Esophagus muscularis mucosa (tissue), 4 donors: Measurements from ENCODE around the gene ST3GAL5. TPM values are rescaled to one million over a fixed set of nuclear protein-coding genes. Genes with fewer than 3 reads are reported as not detected.
A peak's percentile ranks its signal among the peaks of the same experiment; 100 is the strongest.
"Not testable (repeated sequence)": the region's sequence is repeated elsewhere in the genome, so short reads cannot be mapped to it uniquely, and the experiment has no call there.

Source experiments
- DNase-seq: peaks from one replicate; pipeline ENCODE4 v3.0.0-alpha.2; 2017; ENCODE audit errors: extremely low spot score
- H3K27ac ChIP-seq, 4 donors: fragments of 200-600 bp; sonication (generic); replicated peaks in 1 of 4; 1 replicate in 3 of 4; 2 replicates in 1 of 4; pipeline ENCODE4 v1.5.1; 2016 to 2019; ENCODE audit warnings: mild to moderate bottlenecking in 1 of 4
- H3K27me3 ChIP-seq, 4 donors: fragments of 200-600 bp; sonication (generic); one replicate each; pipeline versions ENCODE4 v1.5.1 to v1.6.0; 2016 to 2019
- H3K36me3 ChIP-seq, 4 donors: fragments of 200-600 bp; sonication (generic); one replicate each; pipeline ENCODE4 v1.5.1; 2016 to 2019
- H3K4me1 ChIP-seq, 4 donors: fragments of 200-600 bp; sonication (generic); one replicate each; pipeline ENCODE4 v1.5.1; 2016 to 2019
- H3K4me3 ChIP-seq, 4 donors: fragments of 200-600 bp; sonication (generic); 1 replicate in 2 of 4; 2 replicates in 2 of 4; pipeline ENCODE4 v1.5.1; 2016 to 2019; ENCODE audit warnings: mild to moderate bottlenecking in 4 of 4, moderate library complexity in 1 of 4
- H3K9me3 ChIP-seq, 4 donors: fragments of 200-600 bp; sonication (generic); 1 replicate in 3 of 4; 2 replicates in 1 of 4; pipeline ENCODE4 v1.5.1; 2016 to 2019
- CTCF ChIP-seq, 3 experiments: fragments of 200-600 bp in 2 of 3; fragments of 450-650 bp in 1 of 3; sonication (generic) in 2 of 3; IDR thresholded peaks; one replicate each; pipeline ENCODE4 v1.5.1; 2017 to 2019; ENCODE audit warnings: antibody characterized with exemption in 3 of 3, mild to moderate bottlenecking in 2 of 3, moderate library complexity in 1 of 3
- EP300 ChIP-seq: sonication (generic); formaldehyde crosslinking; IDR thresholded peaks from one replicate; pipeline ENCODE4 v1.6.1; 2017; ENCODE audit warnings: antibody characterized with exemption
- POLR2A ChIP-seq: fragments of 450-650 bp; IDR thresholded peaks from one replicate; pipeline ENCODE4 v1.6.1; 2017; ENCODE audit warnings: antibody characterized with exemption, moderate library complexity, mild to moderate bottlenecking, low read depth
- POLR2AphosphoS5 ChIP-seq, 2 donors: sonication (generic); formaldehyde crosslinking; IDR thresholded peaks; one replicate each; pipeline ENCODE4 v1.6.1; 2017; ENCODE audit warnings: antibody characterized with exemption in 2 of 2
- WGBS: methylation state at CpG from one replicate; pipeline ENCODE4 v1.1.5; 2018; 5-methylcytosine and 5-hydroxymethylcytosine counted together
- intact Hi-C: fragments of 100-400 bp; cut with DNase I; formaldehyde crosslinking; loops from one replicate; pipeline ENCODE4 v1.15.1; 2023
- total RNA-seq, 4 donors: library from RNA; depleted of rRNA; stranded (reverse); fragments of >200 nt; gene quantifications; one replicate each; pipeline versions ENCODE4 v1.1.0 to v1.2.1, GENCODE V29; 2016

Gene ST3GAL5
- total RNA-seq, 4 donors from 2014 or later: 11.3 to 21.6 (median 19.4) TPM

GRCh38 chr2:85831735-85832134 is 57.1 kb downstream of the ST3GAL5 start:
- H3K36me3 ChIP-seq: no peaks in the 10 kb centered on the region
- peaks cover 7 to 13% (median 9%) of the 10 kb centered on the region in 4 donors for H3K4me1 ChIP-seq
- TF ChIP-seq EP300: no peak
- no peak for TF ChIP-seq POLR2A
- no peak for TF ChIP-seq CTCF (IDR thresholded peaks at IDR 0.05)
- TF ChIP-seq POLR2AphosphoS5 (IDR thresholded peaks at IDR 0.05): no peak
- DNase-seq: peak; percentile 14
- no peaks in the 10 kb centered on the region for H3K27me3 ChIP-seq
- no peaks in the 10 kb centered on the region for H3K9me3 ChIP-seq
- 93% methylated on average over 2 of the region's 2 CpGs for WGBS
- no peak overlapping the region for H3K4me3 ChIP-seq
- intact Hi-C loops: loop anchor here (2.0 kb wide), 1 partner anchor 241 kb away; no protein-coding TSS in a partner anchor
- H3K27ac ChIP-seq: no peak overlapping the region

GRCh38 chr2:85830645-85831044 is 58.1 kb downstream of the ST3GAL5 start:
- no peaks in the 10 kb centered on the region for H3K36me3 ChIP-seq
- no peak for TF ChIP-seq POLR2A
- H3K4me3 ChIP-seq: no peak overlapping the region
- H3K27ac ChIP-seq: no peak overlapping the region
- 40% methylated on average over 1 of the region's 1 CpG for WGBS
- no peaks in the 10 kb centered on the region for H3K27me3 ChIP-seq
- peaks cover 7 to 13% (median 9%) of the 10 kb centered on the region in 4 donors for H3K4me1 ChIP-seq
- intact Hi-C loops: loop anchor here (2.0 kb wide), 1 partner anchor 242 kb away; no protein-coding TSS in a partner anchor
- no peaks in the 10 kb centered on the region for H3K9me3 ChIP-seq
- DNase-seq: peak; percentile 4

GRCh38 chr2:85829394-85829793 is 59.4 kb downstream of the ST3GAL5 start:
- not testable (repeated sequence) for H3K27me3 ChIP-seq, DNase-seq, H3K4me3 ChIP-seq, H3K9me3 ChIP-seq, H3K27ac ChIP-seq, H3K36me3 ChIP-seq
- intact Hi-C loops: loop anchor here (5.0 kb wide), 1 partner anchor 58 kb away; the partner anchor contains the start of gene ST3GAL5
- WGBS: 89% methylated on average over 4 of the region's 4 CpGs
- H3K4me1 ChIP-seq: peaks cover 7 to 13% (median 9%) of the 10 kb centered on the region in 4 donors

GRCh38 chr2:85828725-85829124 is 60.1 kb downstream of the ST3GAL5 start:
- intact Hi-C loops: loop anchor here (5.0 kb wide), 1 partner anchor 59 kb away; the partner anchor contains the start of gene ST3GAL5

GRCh38 chr2:85827879-85828569 is 60.8 kb downstream of the ST3GAL5 start:
- peak overlapping the region in 3 of 4 donors; percentile 14 to 24 (median 20) for H3K4me3 ChIP-seq
- no peak overlapping the region for H3K27ac ChIP-seq
- peak; percentile 70 for DNase-seq
- 83% methylated on average over 18 of the region's 18 CpGs for WGBS
- H3K4me1 ChIP-seq: peaks cover 7 to 13% (median 9%) of the 10 kb centered on the region in 4 donors
- intact Hi-C loops: loop anchor here (5.0 kb wide), 1 partner anchor 59 kb away; the partner anchor contains the start of gene ST3GAL5
- no peaks in the 10 kb centered on the region for H3K36me3 ChIP-seq
- TF ChIP-seq CTCF (IDR thresholded peaks at IDR 0.05) (no peak), POLR2A (no peak), POLR2AphosphoS5 (IDR thresholded peaks at IDR 0.05) (no peak), EP300 (no peak)
- no peaks in the 10 kb centered on the region for H3K9me3 ChIP-seq
- no peaks in the 10 kb centered on the region for H3K27me3 ChIP-seq

More at GRCh38 chr2:85828725-85829124, 60.1 kb downstream of the ST3GAL5 start:
- no peak overlapping the region for H3K27ac ChIP-seq
- no peaks in the 10 kb centered on the region for H3K9me3 ChIP-seq
- peaks cover 7 to 13% (median 9%) of the 10 kb centered on the region in 4 donors for H3K4me1 ChIP-seq
- 96% methylated on average over 7 of the region's 7 CpGs for WGBS
- peak; percentile 12 for DNase-seq
- H3K27me3 ChIP-seq: no peaks in the 10 kb centered on the region
- no peak overlapping the region for H3K4me3 ChIP-seq
- TF ChIP-seq EP300 (no peak), POLR2AphosphoS5 (IDR thresholded peaks at IDR 0.05) (no peak), POLR2A (no peak), CTCF (IDR thresholded peaks at IDR 0.05) (no peak)
- no peaks in the 10 kb centered on the region for H3K36me3 ChIP-seq
